ENCODE data around the gene NDUFA5.

NDUFA5 gene

GRCh38 chr7:123557398-123558288 lies at the start of gene NDUFA5:
TSS of gene NDUFA5 (minus strand) at chr7:123557818. CDS start at chr7:123557795, 23 bp downstream.
- peak; percentile 99 for DNase-seq

DNA sequence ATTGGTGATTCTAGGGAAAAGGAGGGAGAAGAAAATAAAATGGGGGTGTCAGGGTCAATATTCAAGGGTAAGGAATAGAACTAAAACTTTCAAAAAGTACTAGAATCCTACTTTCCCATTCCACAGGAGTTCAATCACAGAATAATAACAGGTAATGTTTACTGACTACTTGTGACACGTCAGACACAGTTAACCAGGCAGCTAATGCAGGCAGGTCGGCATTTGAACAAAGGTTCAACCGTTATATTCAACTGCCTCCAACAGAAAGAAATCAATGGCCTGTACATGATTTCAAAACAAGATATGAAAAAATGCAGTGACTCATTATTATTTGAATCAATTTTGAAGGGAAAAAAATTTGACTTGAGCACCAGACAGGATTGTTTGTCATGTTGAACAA lies 47.1 kb upstream of the NDUFA5 start:
- DNase-seq, result no peak

GRCh38 chr7:123602648-123603047 lies 45.0 kb upstream of the NDUFA5 start:
- DNase-seq, result no peak

GRCh38 chr7:123601530-123601929 lies 43.9 kb upstream of the NDUFA5 start, which contains the start of gene ASB15:
TSS of gene ASB15 (plus strand) at chr7:123601821. CDS start at chr7:123614503, 12,682 bp downstream.
- DNase-seq, result no peak

DNA sequence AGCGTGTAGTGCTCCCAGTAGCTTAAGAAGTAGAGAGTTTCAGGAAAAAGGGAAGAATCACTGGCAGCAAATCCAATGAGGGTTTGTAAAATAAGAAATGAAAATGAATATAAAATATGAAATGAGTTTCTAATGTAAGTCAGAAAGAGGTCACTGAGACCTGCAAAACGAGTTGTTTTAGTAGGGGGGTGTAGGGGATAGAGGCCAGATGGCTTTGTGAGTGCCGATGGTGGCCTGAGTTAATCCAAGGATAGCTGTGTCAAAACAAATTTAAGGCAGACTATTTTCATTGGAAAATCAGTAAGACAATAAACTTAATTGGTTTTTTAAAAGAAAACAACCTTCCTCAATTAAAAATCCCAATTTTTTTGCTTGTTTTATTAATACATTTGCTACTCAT lies 43.3 kb upstream of the NDUFA5 start:
- DNase-seq, result no peak

DNA sequence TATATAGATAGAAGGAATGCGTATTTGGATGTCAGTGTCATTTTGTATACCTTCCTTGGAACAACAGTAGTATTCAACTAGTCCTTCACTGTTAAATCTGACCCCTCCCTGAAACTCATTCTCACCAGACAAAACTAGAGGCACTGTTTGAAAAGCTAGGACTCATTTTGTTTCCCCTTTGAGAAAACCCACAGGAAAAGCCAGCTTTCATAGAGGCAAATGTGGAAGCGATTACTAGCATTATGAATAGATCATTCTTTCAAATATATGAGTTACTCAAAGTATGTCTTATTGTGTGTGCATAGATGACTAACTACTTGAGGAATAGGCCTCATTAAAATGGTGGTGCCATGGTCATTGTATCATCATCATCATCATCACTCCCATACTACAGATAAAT lies 42.1 kb upstream of the NDUFA5 start:
- no peak for DNase-seq

- no peak for DNase-seq
These were observed 41.0 kb upstream of the NDUFA5 start for GRCh38 chr7:123598657-123599056.

- DNase-seq, result no peak
These were observed 37.2 kb upstream of the NDUFA5 start for GRCh38 chr7:123594813-123595241.

DNA sequence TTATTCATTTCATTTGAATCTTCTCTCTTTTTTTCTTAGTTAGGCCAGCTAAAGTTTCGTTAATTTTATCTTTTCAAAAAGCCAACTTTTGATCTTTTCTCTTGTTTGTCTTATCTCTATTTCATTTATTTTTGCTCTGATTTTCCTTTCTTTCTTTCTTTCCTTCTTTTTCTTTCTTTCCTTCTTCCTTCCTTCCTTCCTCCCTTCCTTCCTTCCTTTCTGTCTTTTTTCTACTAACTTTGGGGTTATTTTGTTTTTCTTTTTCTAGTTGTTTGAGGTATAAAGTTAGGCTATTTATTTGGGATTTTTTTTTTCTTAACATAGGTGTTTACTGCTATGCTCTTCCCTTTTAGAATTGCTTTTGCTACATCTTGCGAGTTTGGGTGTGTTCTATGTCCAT lies 30.8 kb upstream of the NDUFA5 start:
- DNase-seq, result no peak

DNA sequence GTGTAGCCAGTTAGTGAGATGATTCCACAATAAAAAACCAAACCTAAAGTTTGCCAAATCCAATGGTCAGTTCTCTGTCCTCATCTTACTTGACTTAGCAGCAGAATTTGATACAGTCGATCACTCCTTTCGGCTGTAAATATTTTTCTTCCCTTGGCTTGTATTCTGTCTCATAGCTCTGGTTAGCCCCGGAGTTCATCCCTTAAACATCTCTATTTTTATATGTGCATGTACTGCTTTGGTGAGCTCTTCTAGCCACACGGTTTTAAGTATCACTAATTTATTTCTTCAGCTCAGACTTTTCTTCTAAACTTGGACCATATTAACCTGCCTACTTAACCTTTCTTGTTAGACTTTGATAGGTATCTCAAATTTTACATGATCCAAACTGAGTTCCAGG lies 26.2 kb upstream of the NDUFA5 start:
- DNase-seq, result no peak

DNA sequence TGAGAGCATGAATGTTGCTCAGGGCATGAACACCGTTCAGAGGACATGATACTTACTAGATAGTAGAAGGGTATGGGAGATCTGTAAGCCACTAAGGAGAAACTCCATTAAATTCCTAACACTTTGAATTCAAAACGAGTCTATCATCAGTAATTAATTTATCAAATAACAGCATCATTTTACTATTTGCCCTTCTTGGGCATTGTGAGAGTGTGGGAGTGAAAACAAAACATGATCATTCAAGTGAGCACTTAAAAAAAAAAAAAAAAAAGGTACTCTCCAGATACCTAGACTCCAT lies 23.5 kb upstream of the NDUFA5 start:
- no peak for DNase-seq

DNA sequence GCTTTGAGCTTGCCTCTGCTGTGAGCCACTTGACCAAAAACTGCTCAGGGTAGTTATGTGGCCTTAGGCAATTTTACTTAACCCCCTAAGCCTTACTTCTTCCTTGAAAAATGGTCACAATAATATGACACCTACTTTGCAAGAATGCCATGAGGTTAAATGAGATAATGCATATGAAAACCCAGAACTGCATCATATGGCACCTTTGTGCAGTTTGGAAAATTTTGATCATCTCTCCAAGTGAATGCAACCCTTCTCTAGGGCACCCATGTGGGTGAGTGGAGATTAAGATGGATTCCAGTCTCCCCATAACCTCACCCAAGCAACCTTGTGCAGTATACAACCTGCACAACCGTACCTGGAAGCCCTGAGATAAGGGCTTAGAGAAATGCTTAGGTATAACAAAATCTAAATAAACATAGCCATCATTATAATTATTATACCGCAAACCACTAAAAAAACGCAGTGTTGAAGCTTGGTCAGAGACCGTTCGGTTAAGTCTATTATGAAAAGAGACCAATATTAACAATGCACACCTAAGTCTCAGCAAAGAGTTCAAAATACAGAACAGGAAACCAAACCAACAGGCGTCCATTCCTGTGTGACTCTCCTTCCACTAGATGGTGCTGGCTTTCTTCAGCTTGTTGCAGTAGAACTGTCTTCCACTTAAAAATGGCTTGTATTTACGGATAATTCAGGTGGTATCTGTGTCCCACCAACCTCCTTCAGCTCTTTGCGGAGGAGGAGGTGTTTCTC lies 23.0 kb upstream of the NDUFA5 start:
- DNase-seq, result peak; percentile 5

GRCh38 chr7:123579416-123579815 lies 21.8 kb upstream of the NDUFA5 start:
- DNase-seq, result no peak

DNA sequence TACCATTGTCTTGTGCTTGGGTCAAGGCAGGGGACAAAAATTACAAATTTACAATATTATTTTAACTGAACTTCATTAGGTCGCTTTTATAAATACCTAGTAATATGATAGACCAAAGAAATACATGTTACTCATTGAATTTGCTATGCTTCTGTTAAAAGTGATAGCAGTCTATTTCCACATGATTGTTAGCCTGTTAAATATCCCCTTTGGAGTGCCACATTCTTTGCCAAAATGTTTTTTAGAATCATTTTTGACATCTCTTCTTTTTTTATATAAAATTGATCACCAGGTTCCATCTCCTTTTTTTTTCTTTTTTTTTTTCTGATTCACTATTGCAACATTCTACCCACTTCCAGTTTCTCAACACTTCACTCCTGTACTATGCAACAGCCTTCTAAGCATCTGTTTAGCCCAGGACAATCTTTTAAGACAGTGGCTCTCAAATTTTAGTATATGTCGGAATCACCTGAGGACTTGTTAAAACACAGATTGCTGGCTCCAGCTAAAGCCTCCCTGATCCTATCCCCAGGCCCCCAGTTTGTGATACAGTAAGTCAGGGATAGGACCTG lies 16.4 kb upstream of the NDUFA5 start:
- DNase-seq, result no peak

- no peak for DNase-seq
These were observed 15.7 kb upstream of the NDUFA5 start for GRCh38 chr7:123573341-123573740.

GRCh38 chr7:123571684-123572083 lies 14.1 kb upstream of the NDUFA5 start:
- DNase-seq, result no peak

GRCh38 chr7:123571187-123571586 lies 13.6 kb upstream of the NDUFA5 start:
- DNase-seq, result no peak

GRCh38 chr7:123570390-123571182 lies 13.0 kb upstream of the NDUFA5 start:
- no peak for DNase-seq

- no peak for DNase-seq
These were observed 11.9 kb upstream of the NDUFA5 start for GRCh38 chr7:123569352-123570010.

GRCh38 chr7:123562121-123562520 lies 4.5 kb upstream of the NDUFA5 start:
- no peak for DNase-seq

DNA sequence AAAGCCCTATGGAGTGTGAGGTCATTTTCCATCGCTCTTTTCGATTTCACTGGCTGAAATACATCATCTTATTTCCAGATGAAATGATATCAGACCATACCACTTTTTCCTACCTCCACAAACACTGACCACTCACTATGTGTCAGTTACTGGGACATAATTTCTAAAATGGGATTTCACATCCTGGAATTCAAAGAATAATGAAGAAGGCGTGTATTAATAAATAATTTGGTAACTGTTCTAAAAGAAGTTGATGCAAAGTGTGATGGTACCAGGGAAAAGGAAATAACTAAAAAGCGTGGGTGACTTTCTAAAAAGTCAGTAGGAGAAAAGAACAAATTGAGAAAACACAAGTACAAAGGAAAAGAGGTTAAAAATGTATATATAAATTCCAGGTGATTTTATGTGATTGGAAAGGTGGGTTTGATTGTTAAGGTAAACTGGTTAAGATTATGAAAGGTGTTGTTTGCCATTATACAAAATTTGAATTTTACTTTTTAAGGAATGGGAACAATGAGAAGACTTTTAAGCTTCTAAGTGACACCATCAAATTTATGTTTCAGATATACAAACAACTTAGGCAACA lies 764 bp upstream of the NDUFA5 start:
- DNase-seq, result no peak

GRCh38 chr7:123557016-123557397 lies 611 bp downstream of the NDUFA5 start:
- DNase-seq, result no peak

Data from CD4-positive, alpha-beta T cell treated with Interleukin-12 subunit alpha and Interleukin-12 subunit beta, for 1 hour (primary cell).